Measurements from ENCODE around the gene RIPPLY3.

Gene RIPPLY3

GRCh38 chr21:37041706-37042271 is 35.3 kb downstream of the RIPPLY3 start:
- peaks cover 11% of the 10 kb centered on the region for H3K4me1 ChIP-seq (ENCODE audit: insufficient read depth, low read length, severe bottlenecking)
- H3K9ac ChIP-seq (ENCODE audit: low read length): no peak overlapping the region
- H3K27ac ChIP-seq (ENCODE audit: low read depth, low read length, poor library complexity, severe bottlenecking): no peak overlapping the region
- no peaks in the 10 kb centered on the region for H3K27me3 ChIP-seq (ENCODE audit: insufficient read depth, low read length)
- no peaks in the 10 kb centered on the region for H3K9me3 ChIP-seq (ENCODE audit: low read length)
- H3K4me3 ChIP-seq (ENCODE audit: low read depth, low read length, poor library complexity, severe bottlenecking): no peak overlapping the region
- H3F3A ChIP-seq (ENCODE audit: insufficient read depth, low read length): no peaks in the 10 kb centered on the region
- no peak overlapping the region for H3K4me2 ChIP-seq (ENCODE audit: low read length)
- no peaks in the 10 kb centered on the region for H3K9me2 ChIP-seq (ENCODE audit: low read depth, low read length)
- H3K79me2 ChIP-seq (ENCODE audit: insufficient read depth, low read length): no peaks in the 10 kb centered on the region
- H4K20me1 ChIP-seq (ENCODE audit: insufficient read depth, low read length): no peaks in the 10 kb centered on the region
- H3K36me3 ChIP-seq (ENCODE audit: insufficient read depth, low read length): no peaks in the 10 kb centered on the region; the same call in 1 of the 2 replicates
- TF ChIP-seq EZH2 (IDR thresholded peaks at IDR 0.05; ENCODE audit: borderline replicate concordance, low read length): no peak
- TF ChIP-seq CTCF (IDR thresholded peaks at IDR 0.05; ENCODE audit: low read length): no peak
- no peak overlapping the region for H2AFZ ChIP-seq (ENCODE audit: low read length)

DNA sequence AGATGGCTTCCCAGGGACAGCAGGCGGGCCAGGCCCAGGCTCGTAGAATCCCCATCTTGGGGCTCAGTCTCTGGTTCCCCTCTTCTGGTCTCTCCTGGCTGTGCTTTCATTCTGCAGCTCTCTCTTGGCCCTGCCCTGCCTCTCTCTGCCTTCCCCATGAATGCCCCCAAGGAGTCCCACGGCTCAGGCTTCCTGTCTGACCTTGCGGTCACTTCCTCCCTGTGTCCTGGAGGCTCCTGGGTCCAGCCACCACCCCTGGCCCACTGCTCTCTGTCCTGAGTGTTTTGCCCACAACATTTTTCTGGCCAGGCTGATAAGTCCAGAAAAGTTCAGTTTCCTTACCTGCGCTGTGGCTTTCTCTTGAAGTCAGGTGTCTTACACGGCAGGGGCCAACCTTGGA is 37.3 kb downstream of the RIPPLY3 start:
- Histone ChIP-seq H3K4me3 (ENCODE audit: low read depth, low read length, poor library complexity, severe bottlenecking) (no peak overlapping the region), H2AFZ (ENCODE audit: low read length) (no peak overlapping the region), H3F3A (ENCODE audit: insufficient read depth, low read length) (no peaks in the 10 kb centered on the region), H3K79me2 (ENCODE audit: insufficient read depth, low read length) (no peaks in the 10 kb centered on the region), H3K9ac (ENCODE audit: low read length) (no peak overlapping the region), H3K27me3 (ENCODE audit: insufficient read depth, low read length) (no peaks in the 10 kb centered on the region), H3K27ac (ENCODE audit: low read depth, low read length, poor library complexity, severe bottlenecking) (no peak overlapping the region), H3K4me2 (ENCODE audit: low read length) (no peak overlapping the region), H3K36me3 (ENCODE audit: insufficient read depth, low read length) (no peaks in the 10 kb centered on the region; the same call in 1 of the 2 replicates), H3K4me1 (ENCODE audit: insufficient read depth, low read length, severe bottlenecking) (peaks cover 11% of the 10 kb centered on the region), H3K9me2 (ENCODE audit: low read depth, low read length) (no peaks in the 10 kb centered on the region), H3K9me3 (ENCODE audit: low read length) (no peaks in the 10 kb centered on the region), H4K20me1 (ENCODE audit: insufficient read depth, low read length) (no peaks in the 10 kb centered on the region)
- TF ChIP-seq CTCF (IDR thresholded peaks at IDR 0.05; ENCODE audit: low read length) (no peak), EZH2 (IDR thresholded peaks at IDR 0.05; ENCODE audit: borderline replicate concordance, low read length) (no peak)

DNA sequence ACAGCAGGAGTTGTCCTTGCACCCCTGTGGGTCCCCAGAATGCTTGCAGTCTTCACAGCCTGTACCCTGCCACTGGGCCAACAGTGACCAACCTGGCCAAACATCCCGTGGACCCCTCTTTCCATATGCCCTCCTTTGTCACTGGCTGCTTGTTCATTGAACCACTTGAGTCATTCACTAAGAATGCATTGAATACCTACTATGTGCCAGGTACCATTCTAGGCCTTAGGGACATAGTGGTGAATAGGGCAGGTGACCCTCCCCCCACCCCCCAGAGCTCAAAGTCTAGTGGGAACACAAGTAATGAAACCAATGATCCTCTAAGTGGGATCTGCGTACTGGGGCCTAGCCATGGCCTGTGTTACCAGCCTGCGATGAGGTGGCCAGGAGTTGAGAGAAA is 38.1 kb downstream of the RIPPLY3 start:
- Histone ChIP-seq H3K79me2 (ENCODE audit: insufficient read depth, low read length) (no peaks in the 10 kb centered on the region), H3K4me3 (ENCODE audit: low read depth, low read length, poor library complexity, severe bottlenecking) (no peak overlapping the region), H3K4me1 (ENCODE audit: insufficient read depth, low read length, severe bottlenecking) (peaks cover 11% of the 10 kb centered on the region), H3K9me2 (ENCODE audit: low read depth, low read length) (no peaks in the 10 kb centered on the region), H3K9me3 (ENCODE audit: low read length) (no peaks in the 10 kb centered on the region), H3K27me3 (ENCODE audit: insufficient read depth, low read length) (no peaks in the 10 kb centered on the region), H3K27ac (ENCODE audit: low read depth, low read length, poor library complexity, severe bottlenecking) (no peak overlapping the region), H3F3A (ENCODE audit: insufficient read depth, low read length) (no peaks in the 10 kb centered on the region), H3K36me3 (ENCODE audit: insufficient read depth, low read length) (no peaks in the 10 kb centered on the region; the same call in 1 of the 2 replicates), H2AFZ (ENCODE audit: low read length) (no peak overlapping the region), H4K20me1 (ENCODE audit: insufficient read depth, low read length) (no peaks in the 10 kb centered on the region), H3K9ac (ENCODE audit: low read length) (no peak overlapping the region), H3K4me2 (ENCODE audit: low read length) (no peak overlapping the region; the same call in 1 of the 2 replicates)
- no peak for TF ChIP-seq CTCF (IDR thresholded peaks at IDR 0.05; ENCODE audit: low read length)
- no peak for TF ChIP-seq EZH2 (IDR thresholded peaks at IDR 0.05; ENCODE audit: borderline replicate concordance, low read length)
